H54 (cell line): Measurements from ENCODE around the gene SLC9A9.

ENCODE experiments used
- DNase-seq: peaks from one replicate; pipeline ENCODE4 v3.0.0; 2011; ENCODE audit warnings: low spot score, mixed read lengths; ENCODE audit not compliant: insufficient read length
- FAIRE-seq: peaks from 3 replicates; lab custom pipeline; 2011; peaks lifted over from hg19 to GRCh38; lab: Jason Lieb, UNC
- POLR2A ChIP-seq: IDR thresholded peaks from 2 replicates; pipeline ENCODE4 v1.6.1; 2011; ENCODE audit warnings: low read depth, mild to moderate bottlenecking, low read length

Gene SLC9A9

GRCh38 chr3:143366672-143367071 lies 481.6 kb downstream of the SLC9A9 start:
- FAIRE-seq (no peak), DNase-seq (no peak)
- TF ChIP-seq POLR2A, result no peak

- no peak for TF ChIP-seq POLR2A
- FAIRE-seq, result no peak
- DNase-seq, result no peak
These were observed 484.3 kb downstream of the SLC9A9 start for GRCh38 chr3:143363949-143364348.

- no peak for TF ChIP-seq POLR2A
- DNase-seq (no peak), FAIRE-seq (no peak)
These were observed 485.0 kb downstream of the SLC9A9 start for GRCh38 chr3:143363276-143363675.

- DNase-seq, result no peak
- FAIRE-seq, result no peak
- TF ChIP-seq POLR2A, result no peak
These were observed 485.9 kb downstream of the SLC9A9 start for GRCh38 chr3:143362115-143362991.

- FAIRE-seq (no peak), DNase-seq (no peak)
- no peak for TF ChIP-seq POLR2A
These were observed 486.7 kb downstream of the SLC9A9 start for GRCh38 chr3:143361589-143361988.

- DNase-seq (no peak), FAIRE-seq (no peak)
- no peak for TF ChIP-seq POLR2A
These were observed 488.0 kb downstream of the SLC9A9 start for GRCh38 chr3:143360244-143360643.

GRCh38 chr3:143358793-143359491 lies 489.3 kb downstream of the SLC9A9 start:
- TF ChIP-seq POLR2A, result no peak
- no peak for DNase-seq
- no peak for FAIRE-seq

GRCh38 chr3:143358155-143358792 lies 490.0 kb downstream of the SLC9A9 start:
- no peak for DNase-seq
- FAIRE-seq, result no peak
- TF ChIP-seq POLR2A, result no peak

GRCh38 chr3:143357700-143358099 lies 490.6 kb downstream of the SLC9A9 start:
- TF ChIP-seq POLR2A, result no peak

GRCh38 chr3:143356839-143357238 lies 491.4 kb downstream of the SLC9A9 start:
- FAIRE-seq, result no peak

More at GRCh38 chr3:143357700-143358099, 490.6 kb downstream of the SLC9A9 start:
- FAIRE-seq (no peak), DNase-seq (no peak)

GRCh38 chr3:143354342-143354741 lies 493.9 kb downstream of the SLC9A9 start:
- FAIRE-seq, result no peak
- no peak for DNase-seq
- no peak for TF ChIP-seq POLR2A

More at GRCh38 chr3:143356839-143357238, 491.4 kb downstream of the SLC9A9 start:
- DNase-seq, result no peak
- no peak for TF ChIP-seq POLR2A

GRCh38 chr3:143352850-143353550 lies 495.3 kb downstream of the SLC9A9 start:
- DNase-seq, result no peak
- TF ChIP-seq POLR2A, result no peak
- FAIRE-seq, result no peak

- no peak for DNase-seq
- no peak for TF ChIP-seq POLR2A
- no peak for FAIRE-seq
These were observed 496.2 kb downstream of the SLC9A9 start for GRCh38 chr3:143351895-143352608.
